Measurements from ENCODE around the gene ENO3. TPM values are rescaled to one million over a fixed set of nuclear protein-coding genes. Genes with fewer than 3 reads are reported as not detected.

The ENO3 gene
- total and polyA plus RNA-seq, 10 of the 15 experiments (the other 5 are each of a cell fraction or from before 2014, with no cell fraction given) = 6.8 to 28.4 (median 17.0) TPM

DNA sequence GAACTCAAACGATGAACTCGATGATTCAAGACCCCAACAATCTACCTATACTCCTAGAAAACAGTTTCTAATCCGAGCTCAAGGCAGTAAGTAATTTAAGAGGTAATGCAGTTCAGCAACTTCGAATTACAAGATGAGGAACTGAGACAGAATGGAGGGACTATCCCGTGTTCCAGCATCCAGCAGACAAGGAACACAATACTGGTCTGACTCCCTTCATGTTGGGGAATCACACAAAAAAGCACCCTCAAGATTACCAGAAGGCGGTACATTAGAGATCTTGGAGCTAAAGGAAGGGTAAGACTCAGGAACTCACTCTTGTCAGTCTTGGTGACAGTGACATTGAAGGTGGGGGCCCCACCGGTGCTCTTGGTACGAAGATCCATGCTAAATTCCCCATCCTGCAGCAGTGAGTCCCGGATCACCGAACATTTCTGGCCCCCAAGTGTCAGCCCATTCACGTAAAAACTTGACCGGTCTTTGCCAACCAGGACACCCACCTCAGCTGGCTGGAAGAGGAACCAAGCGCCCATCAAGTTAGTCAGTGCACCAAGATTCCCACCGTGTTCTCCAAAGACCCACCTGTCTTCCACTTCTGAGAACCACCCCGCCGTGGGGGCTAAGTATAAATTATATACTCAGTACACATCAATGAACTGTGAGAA lies 4.5 kb upstream of the ENO3 start (continued):
- TF ChIP-seq, protein P1, sequence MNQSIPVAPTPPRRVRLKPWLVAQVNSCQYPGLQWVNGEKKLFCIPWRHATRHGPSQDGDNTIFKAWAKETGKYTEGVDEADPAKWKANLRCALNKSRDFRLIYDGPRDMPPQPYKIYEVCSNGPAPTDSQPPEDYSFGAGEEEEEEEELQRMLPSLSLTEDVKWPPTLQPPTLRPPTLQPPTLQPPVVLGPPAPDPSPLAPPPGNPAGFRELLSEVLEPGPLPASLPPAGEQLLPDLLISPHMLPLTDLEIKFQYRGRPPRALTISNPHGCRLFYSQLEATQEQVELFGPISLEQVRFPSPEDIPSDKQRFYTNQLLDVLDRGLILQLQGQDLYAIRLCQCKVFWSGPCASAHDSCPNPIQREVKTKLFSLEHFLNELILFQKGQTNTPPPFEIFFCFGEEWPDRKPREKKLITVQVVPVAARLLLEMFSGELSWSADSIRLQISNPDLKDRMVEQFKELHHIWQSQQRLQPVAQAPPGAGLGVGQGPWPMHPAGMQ (IDR thresholded peaks at IDR 0.05; ENCODE audit: borderline replicate concordance) = no peak
- TF ChIP-seq TBL1XR1 (IDR thresholded peaks at IDR 0.05; ENCODE audit: low read depth, low read length) (no peak), MYC (IDR thresholded peaks at IDR 0.05; ENCODE audit: insufficient read depth, insufficient read length, insufficient replicate concordance, low read length, severe bottlenecking) (no peak), ETV6 (conservative IDR thresholded peaks at IDR 0.05 in 1 of 2, IDR thresholded peaks at IDR 0.05 in 1 of 2; ENCODE audit: borderline replicate concordance in 1 of 2, low read depth in 1 of 2) (no peak), KDM1A (IDR thresholded peaks at IDR 0.05; ENCODE audit: borderline replicate concordance) (no peak), SREBF2 (IDR thresholded peaks at IDR 0.05; ENCODE audit: low read length) (no peak), SIN3A (IDR thresholded peaks at IDR 0.05; ENCODE audit: low read depth, low read length) (no peak), NR2C1 (IDR thresholded peaks at IDR 0.05) (no peak), MEF2B (IDR thresholded peaks at IDR 0.05; ENCODE audit: partially characterized antibody, poor library complexity, severe bottlenecking) (no peak), TARDBP (IDR thresholded peaks at IDR 0.05; ENCODE audit: borderline replicate concordance) (no peak), SPI1 (IDR thresholded peaks at IDR 0.05; ENCODE audit: borderline replicate concordance, insufficient read depth, low read depth, low read length) (peak; percentile 91), CBX5 (IDR thresholded peaks at IDR 0.05; ENCODE audit: low read depth) (no peak), HCFC1 (IDR thresholded peaks at IDR 0.05; ENCODE audit: low read length) (no peak), BCL11A (IDR thresholded peaks at IDR 0.05; ENCODE audit: low read depth, low read length) (no peak), ZBED1 (IDR thresholded peaks at IDR 0.05; ENCODE audit: borderline replicate concordance) (0 out of 2 replicates have a peak, but pooled peaks have one; percentile 20), NR2C2 (IDR thresholded peaks at IDR 0.05; ENCODE audit: borderline replicate concordance, control insufficient read depth, insufficient read length, low read depth) (no peak), POLR2AphosphoS2 (IDR thresholded peaks at IDR 0.05; ENCODE audit: low read depth, low read length) (no peak)
- TF ChIP-seq, protein P2, sequence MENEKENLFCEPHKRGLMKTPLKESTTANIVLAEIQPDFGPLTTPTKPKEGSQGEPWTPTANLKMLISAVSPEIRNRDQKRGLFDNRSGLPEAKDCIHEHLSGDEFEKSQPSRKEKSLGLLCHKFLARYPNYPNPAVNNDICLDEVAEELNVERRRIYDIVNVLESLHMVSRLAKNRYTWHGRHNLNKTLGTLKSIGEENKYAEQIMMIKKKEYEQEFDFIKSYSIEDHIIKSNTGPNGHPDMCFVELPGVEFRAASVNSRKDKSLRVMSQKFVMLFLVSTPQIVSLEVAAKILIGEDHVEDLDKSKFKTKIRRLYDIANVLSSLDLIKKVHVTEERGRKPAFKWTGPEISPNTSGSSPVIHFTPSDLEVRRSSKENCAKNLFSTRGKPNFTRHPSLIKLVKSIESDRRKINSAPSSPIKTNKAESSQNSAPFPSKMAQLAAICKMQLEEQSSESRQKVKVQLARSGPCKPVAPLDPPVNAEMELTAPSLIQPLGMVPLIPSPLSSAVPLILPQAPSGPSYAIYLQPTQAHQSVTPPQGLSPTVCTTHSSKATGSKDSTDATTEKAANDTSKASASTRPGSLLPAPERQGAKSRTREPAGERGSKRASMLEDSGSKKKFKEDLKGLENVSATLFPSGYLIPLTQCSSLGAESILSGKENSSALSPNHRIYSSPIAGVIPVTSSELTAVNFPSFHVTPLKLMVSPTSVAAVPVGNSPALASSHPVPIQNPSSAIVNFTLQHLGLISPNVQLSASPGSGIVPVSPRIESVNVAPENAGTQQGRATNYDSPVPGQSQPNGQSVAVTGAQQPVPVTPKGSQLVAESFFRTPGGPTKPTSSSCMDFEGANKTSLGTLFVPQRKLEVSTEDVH (IDR thresholded peaks at IDR 0.05; ENCODE audit: low read depth, partially characterized antibody) = no peak
- TF ChIP-seq, protein P3, sequence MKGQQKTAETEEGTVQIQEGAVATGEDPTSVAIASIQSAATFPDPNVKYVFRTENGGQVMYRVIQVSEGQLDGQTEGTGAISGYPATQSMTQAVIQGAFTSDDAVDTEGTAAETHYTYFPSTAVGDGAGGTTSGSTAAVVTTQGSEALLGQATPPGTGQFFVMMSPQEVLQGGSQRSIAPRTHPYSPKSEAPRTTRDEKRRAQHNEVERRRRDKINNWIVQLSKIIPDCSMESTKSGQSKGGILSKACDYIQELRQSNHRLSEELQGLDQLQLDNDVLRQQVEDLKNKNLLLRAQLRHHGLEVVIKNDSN (IDR thresholded peaks at IDR 0.05; ENCODE audit: borderline replicate concordance, extremely low read length, insufficient read depth, low read depth, low read length) = no peak
- TF ChIP-seq, protein P4, sequence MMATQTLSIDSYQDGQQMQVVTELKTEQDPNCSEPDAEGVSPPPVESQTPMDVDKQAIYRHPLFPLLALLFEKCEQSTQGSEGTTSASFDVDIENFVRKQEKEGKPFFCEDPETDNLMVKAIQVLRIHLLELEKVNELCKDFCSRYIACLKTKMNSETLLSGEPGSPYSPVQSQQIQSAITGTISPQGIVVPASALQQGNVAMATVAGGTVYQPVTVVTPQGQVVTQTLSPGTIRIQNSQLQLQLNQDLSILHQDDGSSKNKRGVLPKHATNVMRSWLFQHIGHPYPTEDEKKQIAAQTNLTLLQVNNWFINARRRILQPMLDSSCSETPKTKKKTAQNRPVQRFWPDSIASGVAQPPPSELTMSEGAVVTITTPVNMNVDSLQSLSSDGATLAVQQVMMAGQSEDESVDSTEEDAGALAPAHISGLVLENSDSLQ (IDR thresholded peaks at IDR 0.05) = no peak
- TF ChIP-seq, protein P5, sequence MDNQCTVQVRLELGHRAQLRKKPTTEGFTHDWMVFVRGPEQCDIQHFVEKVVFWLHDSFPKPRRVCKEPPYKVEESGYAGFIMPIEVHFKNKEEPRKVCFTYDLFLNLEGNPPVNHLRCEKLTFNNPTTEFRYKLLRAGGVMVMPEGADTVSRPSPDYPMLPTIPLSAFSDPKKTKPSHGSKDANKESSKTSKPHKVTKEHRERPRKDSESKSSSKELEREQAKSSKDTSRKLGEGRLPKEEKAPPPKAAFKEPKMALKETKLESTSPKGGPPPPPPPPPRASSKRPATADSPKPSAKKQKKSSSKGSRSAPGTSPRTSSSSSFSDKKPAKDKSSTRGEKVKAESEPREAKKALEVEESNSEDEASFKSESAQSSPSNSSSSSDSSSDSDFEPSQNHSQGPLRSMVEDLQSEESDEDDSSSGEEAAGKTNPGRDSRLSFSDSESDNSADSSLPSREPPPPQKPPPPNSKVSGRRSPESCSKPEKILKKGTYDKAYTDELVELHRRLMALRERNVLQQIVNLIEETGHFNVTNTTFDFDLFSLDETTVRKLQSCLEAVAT (IDR thresholded peaks at IDR 0.05) = peak; percentile 73; the same call in 1 of the 2 replicates
